Measurements from ENCODE around the gene ST6GALNAC3.
"Not testable (repeated sequence)": the region's sequence is repeated elsewhere in the genome, so short reads cannot be mapped to it uniquely, and the experiment has no call there.

Gene ST6GALNAC3

GRCh38 chr1:76113446-76113845 lies 38.9 kb downstream of the ST6GALNAC3 start:
- Histone ChIP-seq H3K27me3 (ENCODE audit: control insufficient read depth, insufficient read depth, low read length) (no peaks in the 10 kb centered on the region), H3K36me3 (ENCODE audit: control insufficient read depth, insufficient read depth, low read length) (no peaks in the 10 kb centered on the region), H3K9ac (ENCODE audit: low read length) (no peak overlapping the region), H3K9me3 (ENCODE audit: control insufficient read depth, low read length) (no peaks in the 10 kb centered on the region), H3K4me3 (ENCODE audit: low read length) (no peak overlapping the region), H3K4me1 (ENCODE audit: control insufficient read depth, insufficient read depth, low read length) (no peaks in the 10 kb centered on the region)

- no peak overlapping the region for H3K4me3 ChIP-seq (ENCODE audit: low read length)
- H3K27me3 ChIP-seq (ENCODE audit: control insufficient read depth, insufficient read depth, low read length), result no peaks in the 10 kb centered on the region
- H3K36me3 ChIP-seq (ENCODE audit: control insufficient read depth, insufficient read depth, low read length), result no peaks in the 10 kb centered on the region
- no peaks in the 10 kb centered on the region for H3K4me1 ChIP-seq (ENCODE audit: control insufficient read depth, insufficient read depth, low read length)
- H3K9ac ChIP-seq (ENCODE audit: low read length), result no peak overlapping the region
- H3K9me3 ChIP-seq (ENCODE audit: control insufficient read depth, low read length), result no peaks in the 10 kb centered on the region
These were observed 40.6 kb downstream of the ST6GALNAC3 start for GRCh38 chr1:76115171-76115570.

- no peaks in the 10 kb centered on the region for H3K4me1 ChIP-seq (ENCODE audit: control insufficient read depth, insufficient read depth, low read length)
- no peaks in the 10 kb centered on the region for H3K27me3 ChIP-seq (ENCODE audit: control insufficient read depth, insufficient read depth, low read length)
- H3K9ac ChIP-seq (ENCODE audit: low read length), result no peak overlapping the region
- H3K4me3 ChIP-seq (ENCODE audit: low read length), result no peak overlapping the region
- no peaks in the 10 kb centered on the region for H3K36me3 ChIP-seq (ENCODE audit: control insufficient read depth, insufficient read depth, low read length)
- no peaks in the 10 kb centered on the region for H3K9me3 ChIP-seq (ENCODE audit: control insufficient read depth, low read length)
These were observed 47.3 kb downstream of the ST6GALNAC3 start for GRCh38 chr1:76121850-76122249.

- H3K9me3 ChIP-seq (ENCODE audit: control insufficient read depth, low read length), result no peaks in the 10 kb centered on the region
- no peaks in the 10 kb centered on the region for H3K36me3 ChIP-seq (ENCODE audit: control insufficient read depth, insufficient read depth, low read length)
- no peaks in the 10 kb centered on the region for H3K27me3 ChIP-seq (ENCODE audit: control insufficient read depth, insufficient read depth, low read length)
These were observed 47.7 kb downstream of the ST6GALNAC3 start for GRCh38 chr1:76122271-76122670.

GRCh38 chr1:76123411-76124064 lies 49.0 kb downstream of the ST6GALNAC3 start:
- not testable (repeated sequence) for H3K27me3 ChIP-seq (ENCODE audit: control insufficient read depth, insufficient read depth, low read length); H3K9me3 ChIP-seq (ENCODE audit: control insufficient read depth, low read length); H3K9ac ChIP-seq (ENCODE audit: low read length); H3K4me3 ChIP-seq (ENCODE audit: low read length); H3K4me1 ChIP-seq (ENCODE audit: control insufficient read depth, insufficient read depth, low read length); H3K36me3 ChIP-seq (ENCODE audit: control insufficient read depth, insufficient read depth, low read length)

More at GRCh38 chr1:76122271-76122670, 47.7 kb downstream of the ST6GALNAC3 start:
- Histone ChIP-seq H3K4me3 (ENCODE audit: low read length) (no peak overlapping the region), H3K9ac (ENCODE audit: low read length) (no peak overlapping the region), H3K4me1 (ENCODE audit: control insufficient read depth, insufficient read depth, low read length) (no peaks in the 10 kb centered on the region)

- Histone ChIP-seq H3K4me3 (ENCODE audit: low read length) (no peak overlapping the region), H3K9me3 (ENCODE audit: control insufficient read depth, low read length) (no peaks in the 10 kb centered on the region), H3K4me1 (ENCODE audit: control insufficient read depth, insufficient read depth, low read length) (no peaks in the 10 kb centered on the region), H3K36me3 (ENCODE audit: control insufficient read depth, insufficient read depth, low read length) (no peaks in the 10 kb centered on the region), H3K27me3 (ENCODE audit: control insufficient read depth, insufficient read depth, low read length) (no peaks in the 10 kb centered on the region), H3K9ac (ENCODE audit: low read length) (no peak overlapping the region)
These were observed 49.6 kb downstream of the ST6GALNAC3 start for GRCh38 chr1:76124196-76124595.

- H3K4me1 ChIP-seq (ENCODE audit: control insufficient read depth, insufficient read depth, low read length), result no peaks in the 10 kb centered on the region
These were observed 51.1 kb downstream of the ST6GALNAC3 start for GRCh38 chr1:76125473-76126219.

GRCh38 chr1:76128096-76128495 lies 53.5 kb downstream of the ST6GALNAC3 start:
- no peak overlapping the region for H3K4me3 ChIP-seq (ENCODE audit: low read length)
- H3K4me1 ChIP-seq (ENCODE audit: control insufficient read depth, insufficient read depth, low read length), result no peaks in the 10 kb centered on the region
- H3K36me3 ChIP-seq (ENCODE audit: control insufficient read depth, insufficient read depth, low read length), result no peaks in the 10 kb centered on the region
- no peak overlapping the region for H3K9ac ChIP-seq (ENCODE audit: low read length)
- H3K9me3 ChIP-seq (ENCODE audit: control insufficient read depth, low read length), result no peaks in the 10 kb centered on the region
- no peaks in the 10 kb centered on the region for H3K27me3 ChIP-seq (ENCODE audit: control insufficient read depth, insufficient read depth, low read length)

More at GRCh38 chr1:76125473-76126219, 51.1 kb downstream of the ST6GALNAC3 start:
- no peak overlapping the region for H3K9ac ChIP-seq (ENCODE audit: low read length)
- H3K27me3 ChIP-seq (ENCODE audit: control insufficient read depth, insufficient read depth, low read length), result no peaks in the 10 kb centered on the region
- H3K36me3 ChIP-seq (ENCODE audit: control insufficient read depth, insufficient read depth, low read length), result no peaks in the 10 kb centered on the region
- H3K4me3 ChIP-seq (ENCODE audit: low read length), result no peak overlapping the region
- H3K9me3 ChIP-seq (ENCODE audit: control insufficient read depth, low read length), result no peaks in the 10 kb centered on the region

GRCh38 chr1:76129731-76130130 lies 55.2 kb downstream of the ST6GALNAC3 start:
- H3K4me1 ChIP-seq (ENCODE audit: control insufficient read depth, insufficient read depth, low read length), result no peaks in the 10 kb centered on the region
- H3K27me3 ChIP-seq (ENCODE audit: control insufficient read depth, insufficient read depth, low read length), result no peaks in the 10 kb centered on the region
- H3K9ac ChIP-seq (ENCODE audit: low read length), result no peak overlapping the region
- H3K4me3 ChIP-seq (ENCODE audit: low read length), result no peak overlapping the region
- no peaks in the 10 kb centered on the region for H3K9me3 ChIP-seq (ENCODE audit: control insufficient read depth, low read length)
- no peaks in the 10 kb centered on the region for H3K36me3 ChIP-seq (ENCODE audit: control insufficient read depth, insufficient read depth, low read length)

GRCh38 chr1:76130992-76131391 lies 56.4 kb downstream of the ST6GALNAC3 start:
- Histone ChIP-seq H3K9ac (ENCODE audit: low read length) (no peak overlapping the region), H3K4me1 (ENCODE audit: control insufficient read depth, insufficient read depth, low read length) (no peaks in the 10 kb centered on the region), H3K36me3 (ENCODE audit: control insufficient read depth, insufficient read depth, low read length) (no peaks in the 10 kb centered on the region), H3K4me3 (ENCODE audit: low read length) (no peak overlapping the region), H3K9me3 (ENCODE audit: control insufficient read depth, low read length) (no peaks in the 10 kb centered on the region), H3K27me3 (ENCODE audit: control insufficient read depth, insufficient read depth, low read length) (no peaks in the 10 kb centered on the region)

GRCh38 chr1:76133977-76134376 lies 59.4 kb downstream of the ST6GALNAC3 start:
- Histone ChIP-seq H3K9me3 (ENCODE audit: control insufficient read depth, low read length) (no peaks in the 10 kb centered on the region), H3K27me3 (ENCODE audit: control insufficient read depth, insufficient read depth, low read length) (no peaks in the 10 kb centered on the region), H3K4me1 (ENCODE audit: control insufficient read depth, insufficient read depth, low read length) (peaks cover 3% of the 10 kb centered on the region)

GRCh38 chr1:76135835-76136234 lies 61.3 kb downstream of the ST6GALNAC3 start:
- Histone ChIP-seq H3K4me1 (ENCODE audit: control insufficient read depth, insufficient read depth, low read length) (peaks cover 5% of the 10 kb centered on the region), H3K9me3 (ENCODE audit: control insufficient read depth, low read length) (no peaks in the 10 kb centered on the region), H3K4me3 (ENCODE audit: low read length) (no peak overlapping the region), H3K27me3 (ENCODE audit: control insufficient read depth, insufficient read depth, low read length) (no peaks in the 10 kb centered on the region), H3K36me3 (ENCODE audit: control insufficient read depth, insufficient read depth, low read length) (no peaks in the 10 kb centered on the region), H3K9ac (ENCODE audit: low read length) (no peak overlapping the region)

More at GRCh38 chr1:76133977-76134376, 59.4 kb downstream of the ST6GALNAC3 start:
- Histone ChIP-seq H3K9ac (ENCODE audit: low read length) (no peak overlapping the region), H3K36me3 (ENCODE audit: control insufficient read depth, insufficient read depth, low read length) (no peaks in the 10 kb centered on the region), H3K4me3 (ENCODE audit: low read length) (no peak overlapping the region)

Data from mucosa of stomach (tissue), 1 donor.